ENCODE results near the gene PTPN7.
"Not testable (repeated sequence)": the region's sequence is repeated elsewhere in the genome, so short reads cannot be mapped to it uniquely, and the experiment has no call there.

Gene PTPN7

DNA sequence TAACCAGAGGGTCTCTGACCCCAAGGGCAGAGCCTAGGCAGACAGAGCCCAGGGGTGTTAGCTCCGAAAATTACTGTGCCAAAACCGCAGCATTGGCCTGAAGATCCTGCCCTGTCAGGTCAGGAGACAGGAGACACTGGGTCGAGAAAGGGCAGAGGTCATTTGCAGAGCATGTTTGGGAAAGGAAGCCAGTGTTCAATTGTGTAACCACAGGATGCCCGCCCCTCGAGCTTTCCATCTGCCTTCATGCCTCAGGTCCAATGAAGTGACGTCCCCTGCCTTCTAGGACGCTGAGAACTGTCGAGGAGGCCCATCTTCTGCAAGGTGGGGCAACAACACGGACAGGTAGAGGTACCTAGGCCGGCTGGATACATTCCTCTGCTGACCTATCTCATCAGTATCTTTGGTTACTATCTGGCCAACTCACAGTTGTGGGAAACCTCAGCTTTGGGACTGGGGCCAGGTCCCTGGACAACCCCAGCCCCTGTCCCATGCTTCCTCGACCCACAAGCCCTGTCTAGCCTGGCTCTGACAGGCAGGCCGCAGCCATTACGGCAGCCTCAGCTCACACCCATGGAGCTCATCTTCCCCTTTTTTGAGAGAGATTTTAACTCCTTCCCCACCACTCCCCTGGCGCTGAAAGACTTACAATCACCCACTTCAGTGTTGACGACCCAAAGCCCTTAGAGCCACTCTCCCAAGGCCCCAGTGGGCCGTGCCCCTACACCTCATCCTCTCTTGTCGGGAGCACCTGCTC is 17.2 kb downstream of the PTPN7 start:
- no peak for TF ChIP-seq CTCF (conservative IDR thresholded peaks at IDR 0.05; ENCODE audit: low read length)
- no peak for DNase-seq (ENCODE audit: low read depth)
- H3K4me3 ChIP-seq (ENCODE audit: low read length), result peak overlapping the region; percentile 81

DNA sequence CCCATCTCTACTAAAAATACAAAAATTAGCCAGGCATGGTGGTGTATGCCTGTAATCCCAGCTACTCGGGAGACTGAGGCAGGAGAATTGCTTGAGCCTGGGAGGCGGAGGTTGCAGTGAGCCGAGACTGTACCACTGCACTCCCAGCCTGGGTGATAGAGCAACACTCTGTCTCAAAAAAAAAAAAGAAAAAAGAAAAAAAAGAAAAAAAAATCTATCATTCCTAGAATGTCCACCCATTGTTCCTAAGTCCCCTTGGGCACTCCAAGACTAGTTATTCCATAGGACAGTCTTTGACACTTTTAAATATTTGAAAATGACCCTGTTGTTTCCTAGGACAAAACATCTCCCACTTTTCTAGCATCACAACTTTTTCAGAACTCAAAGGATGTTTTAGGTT is 18.9 kb downstream of the PTPN7 start:
- DNase-seq (ENCODE audit: low read depth), result not testable (repeated sequence)

GRCh38 chr1:202140833-202141232 is 19.6 kb downstream of the PTPN7 start:
- no peak for DNase-seq (ENCODE audit: low read depth)
- TF ChIP-seq CTCF (conservative IDR thresholded peaks at IDR 0.05; ENCODE audit: low read length), result no peak
- H3K4me3 ChIP-seq (ENCODE audit: low read length), result no peak overlapping the region

More for the DNA sequence above, 18.9 kb downstream of the PTPN7 start:
- H3K4me3 ChIP-seq (ENCODE audit: low read length), result not testable (repeated sequence)

DNA sequence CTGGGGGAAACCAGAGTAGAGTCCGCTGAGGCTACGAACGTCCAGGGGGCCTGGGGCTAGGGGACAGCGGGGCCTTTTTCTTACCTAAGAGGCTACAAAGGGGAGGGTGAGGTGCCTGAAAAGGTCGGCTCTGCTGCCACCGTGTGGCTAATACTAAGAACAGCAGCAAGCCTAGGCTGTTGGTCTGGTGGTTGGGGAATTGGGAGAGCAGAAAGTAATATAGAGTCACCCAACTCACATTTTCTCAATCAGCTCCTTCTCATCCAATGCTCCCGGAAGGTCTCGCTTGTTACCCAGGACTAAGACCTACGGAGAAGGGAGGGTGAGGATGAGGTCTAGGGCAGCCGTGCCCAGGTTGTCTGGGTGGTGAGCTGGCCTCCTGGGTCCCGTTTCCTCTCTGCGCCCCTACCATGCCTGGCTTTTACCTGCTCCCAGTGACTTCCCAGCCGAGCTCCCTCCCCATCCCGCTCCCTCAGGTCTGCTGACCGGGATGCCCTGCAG is 25.1 kb downstream of the PTPN7 start:
- H3K4me3 ChIP-seq (ENCODE audit: low read length), result no peak overlapping the region
- TF ChIP-seq CTCF (conservative IDR thresholded peaks at IDR 0.05; ENCODE audit: low read length), result peak; percentile 86
- DNase-seq (ENCODE audit: low read depth), result peak; percentile 55

DNA sequence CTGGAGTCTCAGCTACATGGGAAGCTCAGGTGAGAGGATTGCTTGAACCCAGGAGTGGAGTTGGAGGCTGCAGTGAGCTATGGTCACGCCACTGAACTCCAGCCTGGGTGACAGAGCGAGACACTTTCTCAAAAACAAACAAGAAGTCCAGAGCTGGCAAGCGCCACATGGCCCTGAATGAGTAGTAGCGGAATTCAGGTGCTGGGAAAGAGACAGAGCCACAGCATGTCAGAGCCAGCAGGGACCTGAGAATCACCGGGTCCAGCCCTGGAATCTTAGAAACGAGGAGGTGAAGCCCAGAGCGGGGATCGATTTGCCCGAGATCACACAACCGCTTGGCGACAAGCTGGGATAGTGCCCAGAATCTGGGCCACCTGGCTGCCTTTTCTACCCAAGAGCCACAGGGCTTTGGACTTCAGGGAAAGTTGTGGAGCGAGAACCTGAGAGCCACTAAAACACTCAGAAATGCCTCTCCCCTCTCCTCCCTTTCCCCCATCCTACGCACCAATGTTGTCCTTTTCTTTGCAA is 25.7 kb downstream of the PTPN7 start:
- no peak for DNase-seq (ENCODE audit: low read depth)
- H3K4me3 ChIP-seq (ENCODE audit: low read length), result no peak overlapping the region
- no peak for TF ChIP-seq CTCF (conservative IDR thresholded peaks at IDR 0.05; ENCODE audit: low read length)

DNA sequence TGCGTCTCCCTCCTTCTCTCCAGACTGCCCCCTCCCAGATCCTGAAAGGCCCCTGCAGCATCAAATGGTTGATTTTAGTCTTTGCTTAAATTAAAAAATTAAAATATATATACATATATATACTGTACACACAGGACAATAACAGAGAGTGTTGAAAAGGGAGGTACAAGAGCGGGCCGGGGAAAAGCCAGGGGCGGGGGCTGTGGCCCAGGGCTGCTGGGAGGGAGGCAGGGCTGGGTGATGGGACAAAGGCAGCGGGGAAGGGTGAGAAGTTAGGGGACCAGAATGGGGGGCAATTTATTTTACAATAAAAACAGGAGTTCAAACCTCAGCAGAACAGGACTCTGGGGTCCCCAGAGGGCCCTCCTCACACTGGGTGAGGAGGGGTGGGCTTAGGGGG is 26.4 kb downstream of the PTPN7 start:
- no peak overlapping the region for H3K4me3 ChIP-seq (ENCODE audit: low read length)
- TF ChIP-seq CTCF (conservative IDR thresholded peaks at IDR 0.05; ENCODE audit: low read length), result no peak
- DNase-seq (ENCODE audit: low read depth), result no peak

DNA sequence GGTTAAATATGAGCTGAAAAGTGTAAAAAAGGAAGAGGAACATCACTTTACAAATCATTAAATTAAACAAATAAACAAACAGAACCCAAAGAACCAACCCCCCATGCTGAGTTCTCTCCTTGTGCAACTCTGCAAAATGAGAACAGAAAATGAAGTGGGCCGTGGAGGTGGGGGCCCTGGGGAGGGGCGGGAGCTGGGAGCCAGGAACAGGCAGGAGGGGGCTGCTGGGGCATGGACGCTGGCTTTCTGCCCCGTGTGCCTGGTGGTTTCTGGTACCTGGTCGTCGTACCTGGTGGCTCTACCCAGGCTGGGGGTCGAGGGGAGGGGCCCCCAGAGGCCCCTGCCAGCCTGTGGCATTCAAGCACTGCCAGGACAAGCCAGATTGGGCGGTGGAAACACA is 26.9 kb downstream of the PTPN7 start:
- no peak overlapping the region for H3K4me3 ChIP-seq (ENCODE audit: low read length)
- TF ChIP-seq CTCF (conservative IDR thresholded peaks at IDR 0.05; ENCODE audit: low read length), result no peak
- no peak for DNase-seq (ENCODE audit: low read depth)
